HepG2 (cell line): Measurements from ENCODE around the gene BCL2A1. TPM values are rescaled to one million over a fixed set of nuclear protein-coding genes. Genes with fewer than 3 reads are reported as not detected.

Experiments
- AGO1 ChIP-seq: fragments of 200-400 bp; formaldehyde crosslinking; IDR thresholded peaks from 2 replicates; pipeline ENCODE4 v1.6.1; 2017; ENCODE audit warnings: mild to moderate bottlenecking, low read depth, low read length, moderate library complexity; ENCODE audit not compliant: poor library complexity, severe bottlenecking
- ARNTL ChIP-seq: sonication (generic); formaldehyde crosslinking; IDR thresholded peaks from 2 replicates; pipeline ENCODE4 v1.4.0; 2020; ENCODE audit warnings: mild to moderate bottlenecking, missing genetic modification reagents
- HNRNPLL ChIP-seq: fragments of 200-400 bp; formaldehyde crosslinking; IDR thresholded peaks from 2 replicates; pipeline ENCODE4 v1.6.1; 2017; ENCODE audit warnings: mild to moderate bottlenecking, low read depth, low read length; ENCODE audit not compliant: poor library complexity, severe bottlenecking
- MLXIP ChIP-seq: sonication (generic); formaldehyde crosslinking; IDR thresholded peaks from 2 replicates; pipeline ENCODE4 v1.9.0; 2021; ENCODE audit warnings: missing genetic modification reagents, borderline replicate concordance
- NAIF1 ChIP-seq: sonication (generic); formaldehyde crosslinking; IDR thresholded peaks from 2 replicates; pipeline ENCODE4 v1.5.0; 2020; ENCODE audit warnings: mild to moderate bottlenecking, missing genetic modification reagents, borderline replicate concordance
- PAXIP1 ChIP-seq: sonication (generic); formaldehyde crosslinking; conservative IDR thresholded peaks from 2 replicates; pipeline ENCODE4 v1.4.0; 2020; ENCODE audit warnings: mild to moderate bottlenecking, missing genetic modification reagents, moderate library complexity
- PCBP2 ChIP-seq: fragments of 200-400 bp; formaldehyde crosslinking; optimal IDR thresholded peaks from 2 replicates; pipeline ENCODE3; 2018; ENCODE audit warnings: low read length, low read depth; ENCODE audit not compliant: poor library complexity, severe bottlenecking
- RXRB ChIP-seq: IDR thresholded peaks from 2 replicates; pipeline ENCODE4 v1.6.1; 2016; ENCODE audit warnings: borderline replicate concordance, missing genetic modification reagents, missing compliant biosample characterization
- SIX1 ChIP-seq: sonication (generic); formaldehyde crosslinking; IDR thresholded peaks from 2 replicates; pipeline ENCODE4 v1.4.0; 2020; ENCODE audit warnings: missing genetic modification reagents, borderline replicate concordance
- STAT5B ChIP-seq: sonication (generic); formaldehyde crosslinking; IDR thresholded peaks from 2 replicates; pipeline ENCODE4 v1.4.0; 2020; ENCODE audit warnings: missing genetic modification reagents
- TBP ChIP-seq: sonication (generic); formaldehyde crosslinking; IDR thresholded peaks from 2 replicates; pipeline ENCODE4 v1.5.0; 2020; ENCODE audit warnings: missing genetic modification reagents
- TOPORS ChIP-seq: sonication (generic); formaldehyde crosslinking; IDR thresholded peaks from 2 replicates; pipeline ENCODE4 v1.8.0; 2023; ENCODE audit warnings: mild to moderate bottlenecking, missing genetic modification reagents
- ZNF10 ChIP-seq: sonication (generic); formaldehyde crosslinking; IDR thresholded peaks from 2 replicates; pipeline ENCODE4 v1.4.0; 2020; ENCODE audit warnings: mild to moderate bottlenecking, low read depth, missing genetic modification reagents, borderline replicate concordance
- ZNF276 ChIP-seq: sonication (generic); formaldehyde crosslinking; IDR thresholded peaks from 2 replicates; pipeline ENCODE4 v1.4.0; 2020; ENCODE audit warnings: mild to moderate bottlenecking, low read depth, missing genetic modification reagents
- ZNF3 ChIP-seq: IDR thresholded peaks from 2 replicates; pipeline ENCODE4 v1.7.0; 2017; ENCODE audit warnings: inconsistent platforms
- ZNF30 ChIP-seq: sonication (generic); formaldehyde crosslinking; IDR thresholded peaks from 2 replicates; pipeline ENCODE4 v1.5.0; 2020; ENCODE audit warnings: mild to moderate bottlenecking, missing genetic modification reagents
- ZNF614 ChIP-seq: IDR thresholded peaks from 2 replicates; pipeline ENCODE4 v1.6.1; 2018; ENCODE audit warnings: missing biosample characterization, missing genetic modification reagents, inconsistent platforms, borderline replicate concordance
- ZNF740 ChIP-seq: sonication (generic); formaldehyde crosslinking; IDR thresholded peaks from 2 replicates; pipeline ENCODE4 v1.4.0; 2020; ENCODE audit warnings: missing genetic modification reagents
- ZNF746 ChIP-seq: sonication (generic); formaldehyde crosslinking; IDR thresholded peaks from 2 replicates; pipeline ENCODE4 v1.8.0; 2022; ENCODE audit warnings: mild to moderate bottlenecking, missing genetic modification reagents
- ZNF788 ChIP-seq: sonication (generic); formaldehyde crosslinking; IDR thresholded peaks from 2 replicates; pipeline ENCODE4 v1.5.0; 2020; ENCODE audit warnings: mild to moderate bottlenecking, missing genetic modification reagents, borderline replicate concordance
- polyA plus RNA-seq, 8 experiments: library from polyadenylated mRNA; depleted of rRNA in 3 of 8; stranded (reverse) in 7 of 8; unstranded in 1 of 8; fragments of >200 nt; fragmentation: Illumina TruSeq in 4 of 8; extraction: Trizol in 4 of 8; gene quantifications; 2 replicates each; pipeline versions ENCODE4 v1.2.1 to v1.2.3, GENCODE V29; 2011 to 2016; ENCODE audit warnings: low read depth in 4 of 8, missing spikeins in 1 of 8, mixed read lengths in 1 of 8; ENCODE audit not compliant: insufficient read depth in 1 of 8
- total RNA-seq, 5 experiments: library from RNA; depleted of rRNA; stranded (reverse); fragments of >200 nt; fragmentation: Illumina TruSeq; extraction: Trizol; gene quantifications; 2 replicates each; pipeline ENCODE4 v1.2.3, GENCODE V29; 2016; ENCODE audit warnings: low read depth in 1 of 5

Gene BCL2A1
- total and polyA plus RNA-seq, 2 of the 13 experiments (the other 11 are each of a cell fraction or from before 2014, with no cell fraction given): 0.08 to 0.31 TPM

- TF ChIP-seq MLXIP: no peak
- 0 out of 2 replicates have a peak, but pooled peaks have one; percentile 43 for TF ChIP-seq ZNF614 (CRISPR knock-in tag)
- no peak for TF ChIP-seq ZNF740
- TF ChIP-seq HNRNPLL: peak; percentile 87
- no peak for TF ChIP-seq PCBP2
- 0 out of 2 replicates have a peak, but pooled peaks have one; percentile 4 for TF ChIP-seq ZNF746 (CRISPR knock-in tag)
- TF ChIP-seq NAIF1: peak; percentile 85; the same call in 1 of the 2 replicates
- no peak for TF ChIP-seq STAT5B
- TF ChIP-seq PAXIP1 (CRISPR knock-in tag): peak; percentile 52
- no peak for TF ChIP-seq ARNTL
- no peak for TF ChIP-seq ZNF788 (CRISPR knock-in tag)
- TF ChIP-seq ZNF276 (CRISPR knock-in tag): 0 out of 2 replicates have a peak, but pooled peaks have one; percentile 43
- TF ChIP-seq ZNF3 (CRISPR knock-in tag): no peak
- TF ChIP-seq ZNF10: no peak
- TF ChIP-seq TOPORS (CRISPR knock-in tag): peak; percentile 82; the same call in 1 of the 2 replicates
- TF ChIP-seq SIX1 (CRISPR knock-in tag): no peak
- TF ChIP-seq RXRB (CRISPR knock-in tag): peak; percentile 63; the same call in 1 of the 2 replicates
- TF ChIP-seq ZNF30: no peak
- TF ChIP-seq AGO1: peak; percentile 18
- TF ChIP-seq TBP (CRISPR knock-in tag): no peak
Measured at GRCh38 chr15:79923515-79924169, 47.4 kb downstream of the BCL2A1 start (continued).
